GM21423 (cell line): ENCODE results near the gene GATA3.

Source experiments
- ATAC-seq: cut with Tn5 transposase; IDR thresholded peaks from one replicate; pipeline ENCODE4 v1.9.1; 2021; ENCODE audit warnings: mild to moderate bottlenecking, moderate library complexity; ENCODE audit not compliant: unreplicated experiment

GATA3 gene

GRCh38 chr10:8088504-8088903, 34.0 kb downstream of the GATA3 start:
- ATAC-seq: peak; percentile 81

GRCh38 chr10:8092428-8092827, 37.9 kb downstream of the GATA3 start:
- no peak for ATAC-seq

GRCh38 chr10:8095959-8096358, 41.5 kb downstream of the GATA3 start:
- ATAC-seq: no peak

GRCh38 chr10:8096931-8097330, 42.4 kb downstream of the GATA3 start:
- ATAC-seq: no peak

GRCh38 chr10:8100366-8100765, 45.9 kb downstream of the GATA3 start:
- ATAC-seq: no peak

DNA sequence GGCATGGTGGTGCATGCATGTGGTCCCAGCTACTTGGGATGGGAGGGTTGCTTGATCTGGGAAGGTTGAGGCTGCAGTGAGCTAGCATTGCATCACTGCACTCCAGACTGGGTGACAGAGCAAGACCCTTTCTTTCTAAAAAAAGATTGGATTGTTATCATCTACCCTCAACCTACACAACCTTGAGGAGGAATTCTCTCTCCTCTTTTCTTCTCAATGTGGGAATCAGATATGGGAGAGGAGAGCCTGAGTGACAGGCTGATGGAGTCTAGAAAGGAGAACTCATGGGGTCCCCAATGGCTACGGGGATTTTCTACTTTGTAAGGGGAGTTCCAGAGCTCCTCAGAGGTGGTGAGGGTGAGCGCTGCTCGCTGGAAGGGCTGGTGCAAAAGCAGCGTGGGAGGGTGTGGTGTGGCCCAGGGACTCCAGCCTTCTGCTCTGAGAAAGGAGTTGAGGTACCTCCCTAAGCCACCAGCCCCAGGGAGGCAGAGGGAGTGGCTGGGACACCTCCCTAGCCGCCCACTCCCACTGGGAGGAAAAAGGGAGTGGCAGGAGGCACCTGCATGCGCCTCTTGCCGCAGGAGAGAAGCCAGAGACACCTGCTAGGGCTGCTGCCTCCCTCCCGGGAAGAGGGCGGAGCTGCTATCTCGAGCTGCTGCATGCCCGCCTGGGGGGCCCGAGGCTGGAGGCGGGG, 48.4 kb downstream of the GATA3 start:
- ATAC-seq: no peak

- ATAC-seq: no peak
Measured at GRCh38 chr10:8103543-8103942, 49.1 kb downstream of the GATA3 start.

- no peak for ATAC-seq
Measured at GRCh38 chr10:8104005-8104404, 49.5 kb downstream of the GATA3 start.

- no peak for ATAC-seq
Measured at GRCh38 chr10:8104721-8105120, 50.2 kb downstream of the GATA3 start.

DNA sequence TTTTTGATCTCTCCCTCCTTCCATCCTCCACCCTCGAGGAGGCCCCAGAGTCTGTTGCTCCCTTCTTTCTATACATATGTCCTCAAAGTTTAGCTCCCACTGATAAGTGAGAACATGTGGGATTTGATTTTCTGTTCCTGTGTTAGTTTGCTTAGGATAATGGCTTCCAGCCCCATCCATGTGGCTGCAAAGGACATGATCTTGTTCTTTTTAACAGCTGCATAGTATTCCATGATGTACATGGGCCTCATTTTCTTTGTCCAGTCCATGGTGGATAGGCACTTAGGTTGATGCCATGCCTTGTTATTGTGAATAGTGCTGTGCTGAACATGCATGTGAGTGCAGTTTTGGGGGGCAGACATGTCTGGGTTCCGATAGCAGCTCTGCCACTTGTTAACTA, 51.4 kb downstream of the GATA3 start:
- ATAC-seq: no peak

- no peak for ATAC-seq
Measured at GRCh38 chr10:8112230-8112905, 57.9 kb downstream of the GATA3 start.

DNA sequence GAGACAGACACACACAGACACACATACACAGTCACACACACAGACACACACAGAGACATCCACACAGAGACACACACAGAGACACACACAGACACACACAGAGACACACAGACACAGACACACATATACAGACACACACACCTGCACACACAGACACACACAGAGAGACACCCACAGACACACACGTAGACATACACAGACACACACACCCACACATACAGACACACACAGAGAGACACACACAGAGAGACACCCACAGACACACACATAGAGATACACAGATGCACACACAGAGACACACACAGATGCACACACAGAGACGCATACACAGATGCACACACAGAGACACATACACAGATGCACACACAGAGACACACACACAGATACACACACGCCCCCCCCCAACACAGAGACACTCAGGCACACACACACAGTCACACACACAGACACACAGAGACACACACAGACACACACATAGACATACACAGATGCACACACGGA, 58.5 kb downstream of the GATA3 start:
- no peak for ATAC-seq

- no peak for ATAC-seq
Measured at GRCh38 chr10:8113616-8114015, 59.1 kb downstream of the GATA3 start.

DNA sequence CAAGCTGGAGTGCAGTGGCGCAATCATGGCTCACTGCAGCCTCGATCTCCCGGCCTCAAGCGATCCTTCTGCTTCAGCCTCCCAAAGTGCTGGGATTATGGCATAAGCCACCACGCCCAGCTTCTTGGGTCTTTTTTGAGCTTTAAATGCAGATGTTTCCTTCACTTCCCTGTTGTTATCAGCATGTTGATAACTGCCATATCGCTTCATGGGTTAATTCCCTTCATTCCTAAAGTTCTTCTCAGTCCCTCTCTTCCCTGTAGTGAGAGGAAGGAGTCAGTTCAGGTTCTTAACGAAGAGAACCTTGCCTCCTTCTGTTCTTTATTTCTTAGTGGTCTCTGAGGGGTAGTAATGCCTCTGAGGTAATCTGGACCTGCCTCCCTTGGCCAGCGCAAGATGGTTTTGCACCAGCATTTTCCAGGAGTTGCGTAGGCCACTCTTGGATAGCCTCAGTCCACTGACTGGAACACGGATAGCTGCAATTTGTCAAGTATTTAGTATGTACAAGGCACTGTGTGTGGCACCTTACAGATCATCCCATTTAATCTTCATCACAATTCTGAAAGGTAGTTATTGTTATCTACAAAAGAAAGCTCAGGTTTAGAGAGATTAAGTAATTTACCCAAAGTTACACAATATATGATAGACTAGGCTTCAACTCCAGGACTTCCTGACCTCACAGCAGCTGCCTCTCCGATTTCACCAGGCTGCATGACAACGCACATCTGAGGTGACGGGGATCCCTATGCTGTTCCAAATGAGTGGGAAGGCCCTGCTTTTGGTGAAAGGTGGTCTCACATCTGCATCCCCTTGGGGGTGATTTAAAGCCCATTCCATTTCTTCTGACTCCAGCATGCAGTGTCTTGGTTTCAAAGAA, 60.5 kb downstream of the GATA3 start:
- ATAC-seq: no peak

DNA sequence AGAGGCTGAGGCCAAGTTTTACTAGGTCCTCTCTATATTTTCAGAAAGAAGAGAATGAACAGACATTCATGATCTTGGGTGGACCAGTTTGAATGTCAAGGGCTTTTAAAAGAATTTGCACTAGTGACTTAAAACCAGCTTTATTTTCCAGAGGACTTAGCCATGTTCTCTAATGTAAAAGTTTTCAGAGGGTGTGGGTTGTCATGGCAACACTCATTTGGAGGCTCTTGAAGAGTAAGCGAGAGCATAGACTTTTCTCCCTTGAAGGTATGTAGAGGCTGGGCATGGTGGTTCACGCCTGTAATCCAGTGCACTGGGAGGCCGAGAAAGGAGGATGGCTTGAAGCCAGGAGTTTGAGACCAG, 61.1 kb downstream of the GATA3 start:
- no peak for ATAC-seq

DNA sequence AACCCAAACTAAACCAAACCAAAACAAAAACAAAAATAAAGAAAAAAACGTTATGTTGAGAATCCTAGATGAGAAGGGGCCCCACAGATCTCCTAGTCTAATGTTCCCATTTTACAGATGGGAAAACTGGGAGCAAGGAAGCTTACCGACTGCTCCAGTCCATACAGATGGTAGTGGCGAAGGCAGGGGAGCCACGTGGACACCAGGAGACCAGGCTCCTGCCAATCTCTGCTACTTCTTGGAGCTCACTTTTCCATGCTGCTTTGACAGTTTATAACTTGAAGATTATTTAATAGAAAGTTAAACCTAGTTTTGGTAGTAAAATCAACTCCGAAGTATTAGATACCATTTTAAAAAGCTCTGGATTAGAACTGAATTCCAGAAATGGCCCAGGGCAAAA, 62.0 kb downstream of the GATA3 start:
- no peak for ATAC-seq

DNA sequence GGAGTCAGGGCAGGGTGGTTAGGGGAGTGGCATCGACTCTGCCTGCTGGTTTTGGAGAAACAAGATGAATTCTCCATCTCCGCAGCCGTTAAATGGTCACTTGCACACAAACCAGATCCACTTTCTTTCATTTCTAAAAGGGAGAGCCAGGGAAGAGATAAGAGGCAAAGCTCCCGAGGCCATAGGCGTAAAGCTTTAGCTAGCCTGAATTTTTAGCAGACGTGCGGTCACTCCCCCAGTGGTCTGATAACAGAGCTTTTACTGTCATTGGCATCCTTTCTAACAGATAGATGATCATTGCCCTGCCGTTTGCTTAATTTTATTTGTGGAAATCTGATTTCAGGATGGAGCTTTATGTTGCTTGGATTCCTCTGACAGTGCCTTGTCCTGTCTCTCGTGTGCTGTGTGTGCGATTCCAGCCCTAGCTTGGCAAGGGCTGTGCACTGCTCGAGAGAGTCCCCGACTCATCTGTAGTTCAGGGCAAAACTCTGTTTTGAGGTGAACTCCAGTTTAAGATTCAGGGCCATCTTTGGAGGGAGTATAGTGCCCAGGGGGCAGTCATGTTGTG, 62.5 kb downstream of the GATA3 start:
- no peak for ATAC-seq

DNA sequence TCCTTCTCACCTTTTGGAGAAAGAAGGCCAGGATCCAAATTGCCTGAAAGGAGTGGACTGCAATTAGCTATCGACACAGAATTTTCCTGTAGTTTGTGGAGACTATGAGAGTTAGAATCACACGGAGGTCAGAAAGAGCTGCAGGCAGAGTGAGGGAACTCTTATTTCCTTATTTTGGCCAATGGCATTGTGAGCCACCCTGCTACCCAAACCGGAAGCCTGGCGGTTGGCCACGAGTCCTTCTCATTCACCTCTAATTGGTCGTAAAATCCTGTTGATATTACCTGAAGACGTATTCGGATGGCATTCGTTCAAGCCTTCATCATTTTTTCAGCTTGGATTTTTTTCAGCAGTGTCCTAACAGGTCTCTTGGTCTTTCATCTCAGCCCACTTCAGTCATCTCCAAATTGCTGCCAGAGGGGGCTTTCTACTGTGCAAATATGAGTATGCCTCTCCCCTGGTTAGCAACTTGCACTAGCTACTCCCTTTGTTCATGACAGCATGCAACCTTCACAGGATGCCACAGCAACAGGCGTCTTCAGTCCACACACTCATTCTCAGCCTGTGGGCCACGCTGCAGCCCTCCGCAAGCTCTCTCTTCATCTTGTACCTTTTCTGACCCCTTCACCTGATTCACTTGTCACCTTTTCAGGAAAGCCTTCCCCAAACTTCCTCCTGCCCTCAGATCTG, 66.9 kb downstream of the GATA3 start:
- no peak for ATAC-seq

- no peak for ATAC-seq
Measured at GRCh38 chr10:8122611-8123369, 68.3 kb downstream of the GATA3 start.

- ATAC-seq: no peak
Measured at GRCh38 chr10:8124436-8124835, 69.9 kb downstream of the GATA3 start.
